Spleen (tissue), 7 donors: ENCODE measurements around the gene AOX1.
"Not testable (repeated sequence)": the region's sequence is repeated elsewhere in the genome, so short reads cannot be mapped to it uniquely, and the experiment has no call there.

Experiments used
- POLR2A ChIP-seq, 3 donors: fragments of 450-650 bp; IDR thresholded peaks; one replicate each; pipeline ENCODE4 v1.5.1; 2017; ENCODE audit warnings: antibody characterized with exemption in 3 of 3, mild to moderate bottlenecking in 1 of 3
- TF ChIP-seq, protein P1 (sequence below), 11 experiments: fragments of 200-600 bp in 7 of 11; fragments of 450-650 bp in 4 of 11; sonication (generic) in 4 of 11; IDR thresholded peaks in 8 of 11; conservative IDR thresholded peaks in 3 of 11; 1 replicate in 7 of 11; 2 replicates in 4 of 11; pipeline versions ENCODE4 v1.4.0 to v1.8.0; 2016 to 2021; ENCODE audit warnings: antibody characterized with exemption in 11 of 11, inconsistent platforms in 4 of 11, mild to moderate bottlenecking in 1 of 11
- donor health status: DM: no; HTN: no; CAD: no; lungs with moderate emphysema.
- donor health status: DM: no; HTN: no; CAD: no.
- donor health status: DM: no; HTN: no; CAD: no.

GRCh38 chr2:200610217-200610616, 24.4 kb downstream of the AOX1 start:
- not testable (repeated sequence) for TF ChIP-seq POLR2A (IDR thresholded peaks at IDR 0.05)
- TF ChIP-seq, protein P1, sequence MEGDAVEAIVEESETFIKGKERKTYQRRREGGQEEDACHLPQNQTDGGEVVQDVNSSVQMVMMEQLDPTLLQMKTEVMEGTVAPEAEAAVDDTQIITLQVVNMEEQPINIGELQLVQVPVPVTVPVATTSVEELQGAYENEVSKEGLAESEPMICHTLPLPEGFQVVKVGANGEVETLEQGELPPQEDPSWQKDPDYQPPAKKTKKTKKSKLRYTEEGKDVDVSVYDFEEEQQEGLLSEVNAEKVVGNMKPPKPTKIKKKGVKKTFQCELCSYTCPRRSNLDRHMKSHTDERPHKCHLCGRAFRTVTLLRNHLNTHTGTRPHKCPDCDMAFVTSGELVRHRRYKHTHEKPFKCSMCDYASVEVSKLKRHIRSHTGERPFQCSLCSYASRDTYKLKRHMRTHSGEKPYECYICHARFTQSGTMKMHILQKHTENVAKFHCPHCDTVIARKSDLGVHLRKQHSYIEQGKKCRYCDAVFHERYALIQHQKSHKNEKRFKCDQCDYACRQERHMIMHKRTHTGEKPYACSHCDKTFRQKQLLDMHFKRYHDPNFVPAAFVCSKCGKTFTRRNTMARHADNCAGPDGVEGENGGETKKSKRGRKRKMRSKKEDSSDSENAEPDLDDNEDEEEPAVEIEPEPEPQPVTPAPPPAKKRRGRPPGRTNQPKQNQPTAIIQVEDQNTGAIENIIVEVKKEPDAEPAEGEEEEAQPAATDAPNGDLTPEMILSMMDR (IDR thresholded peaks at IDR 0.05 in 8 of 11, conservative IDR thresholded peaks at IDR 0.05 in 3 of 11) = not testable (repeated sequence)
